GM10266 (cell line): Measurements from ENCODE around the gene PITX2.

Source experiments
- DNase-seq: peaks from one replicate; pipeline ENCODE4 v3.0.0; 2012; ENCODE audit errors: extremely low spot score
- TF ChIP-seq, protein P1 (sequence below): IDR thresholded peaks from 2 replicates; pipeline ENCODE4 v1.5.1; 2012; ENCODE audit warnings: mild to moderate bottlenecking, low read depth; ENCODE audit not compliant: control insufficient read depth, insufficient read depth; ENCODE audit errors: missing control alignments

Gene PITX2

DNA sequence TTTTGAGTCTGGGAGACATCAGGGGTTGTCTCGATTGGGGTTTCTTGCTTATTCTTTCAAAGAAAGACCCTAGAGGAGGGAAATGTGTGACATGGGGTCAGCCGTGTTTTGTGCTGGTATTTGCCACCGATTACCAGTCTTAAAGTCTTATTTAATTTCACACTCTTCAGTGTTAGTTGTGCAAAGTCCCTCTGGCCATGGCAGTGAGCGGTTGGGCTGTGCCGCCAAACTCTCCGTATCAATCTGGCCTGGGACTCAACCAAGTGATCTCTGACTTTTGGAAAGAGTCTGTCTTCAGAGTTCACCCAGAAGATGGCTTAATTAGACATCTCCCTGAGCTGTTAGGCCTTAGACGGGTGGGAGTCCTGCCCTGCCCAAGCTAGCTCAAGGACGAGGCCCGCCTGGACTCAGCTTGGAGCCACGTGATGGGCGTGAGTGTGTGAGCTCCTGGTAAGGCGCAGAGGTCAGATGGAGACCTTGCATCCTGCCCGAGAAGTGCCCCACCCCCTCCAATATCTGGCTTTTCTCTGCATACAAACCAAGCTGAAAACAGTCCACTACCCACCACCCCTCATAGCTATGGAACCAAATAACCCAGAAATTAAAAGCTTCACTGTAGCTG lies 3.8 kb upstream of the PITX2 start:
- DNase-seq, result no peak
- TF ChIP-seq, protein P1, sequence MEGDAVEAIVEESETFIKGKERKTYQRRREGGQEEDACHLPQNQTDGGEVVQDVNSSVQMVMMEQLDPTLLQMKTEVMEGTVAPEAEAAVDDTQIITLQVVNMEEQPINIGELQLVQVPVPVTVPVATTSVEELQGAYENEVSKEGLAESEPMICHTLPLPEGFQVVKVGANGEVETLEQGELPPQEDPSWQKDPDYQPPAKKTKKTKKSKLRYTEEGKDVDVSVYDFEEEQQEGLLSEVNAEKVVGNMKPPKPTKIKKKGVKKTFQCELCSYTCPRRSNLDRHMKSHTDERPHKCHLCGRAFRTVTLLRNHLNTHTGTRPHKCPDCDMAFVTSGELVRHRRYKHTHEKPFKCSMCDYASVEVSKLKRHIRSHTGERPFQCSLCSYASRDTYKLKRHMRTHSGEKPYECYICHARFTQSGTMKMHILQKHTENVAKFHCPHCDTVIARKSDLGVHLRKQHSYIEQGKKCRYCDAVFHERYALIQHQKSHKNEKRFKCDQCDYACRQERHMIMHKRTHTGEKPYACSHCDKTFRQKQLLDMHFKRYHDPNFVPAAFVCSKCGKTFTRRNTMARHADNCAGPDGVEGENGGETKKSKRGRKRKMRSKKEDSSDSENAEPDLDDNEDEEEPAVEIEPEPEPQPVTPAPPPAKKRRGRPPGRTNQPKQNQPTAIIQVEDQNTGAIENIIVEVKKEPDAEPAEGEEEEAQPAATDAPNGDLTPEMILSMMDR, result no peak

GRCh38 chr4:110625576-110626257 lies 2.8 kb upstream of the PITX2 start:
- DNase-seq, result no peak
- TF ChIP-seq, protein P1, result no peak

DNA sequence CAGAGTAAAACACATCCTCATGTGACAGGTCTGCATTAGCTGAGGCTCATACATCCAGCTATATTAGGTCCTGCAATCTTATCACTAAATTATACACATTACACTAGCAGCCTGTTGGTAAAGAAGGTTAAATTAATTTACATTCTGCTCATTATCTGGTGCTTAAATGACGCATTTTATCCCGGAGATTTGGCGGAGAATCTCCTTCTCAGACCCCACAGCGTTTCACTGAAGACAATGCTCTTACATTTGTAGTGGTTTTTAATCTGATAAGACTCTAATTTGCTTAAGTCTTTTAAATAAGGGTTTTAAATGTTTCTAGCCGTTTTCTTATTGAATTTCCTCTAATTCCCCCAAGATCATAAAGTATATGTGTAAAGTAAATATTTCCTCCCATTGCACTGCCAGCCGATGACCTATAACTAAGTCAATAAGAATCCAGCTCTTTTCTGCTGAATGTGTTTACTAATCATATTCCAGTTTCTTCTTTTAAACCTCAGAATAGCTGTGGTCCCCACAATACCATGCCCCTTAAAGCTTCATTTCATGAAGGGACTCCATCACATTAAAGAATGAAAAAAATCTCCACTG lies 2.1 kb upstream of the PITX2 start:
- TF ChIP-seq, protein P1, result no peak
- no peak for DNase-seq

GRCh38 chr4:110624398-110624780 lies 1.5 kb upstream of the PITX2 start:
- TF ChIP-seq, protein P1, result no peak
- DNase-seq, result no peak

GRCh38 chr4:110623718-110624397 lies 981 bp upstream of the PITX2 start:
- TF ChIP-seq, protein P1, result no peak
- no peak for DNase-seq

DNA sequence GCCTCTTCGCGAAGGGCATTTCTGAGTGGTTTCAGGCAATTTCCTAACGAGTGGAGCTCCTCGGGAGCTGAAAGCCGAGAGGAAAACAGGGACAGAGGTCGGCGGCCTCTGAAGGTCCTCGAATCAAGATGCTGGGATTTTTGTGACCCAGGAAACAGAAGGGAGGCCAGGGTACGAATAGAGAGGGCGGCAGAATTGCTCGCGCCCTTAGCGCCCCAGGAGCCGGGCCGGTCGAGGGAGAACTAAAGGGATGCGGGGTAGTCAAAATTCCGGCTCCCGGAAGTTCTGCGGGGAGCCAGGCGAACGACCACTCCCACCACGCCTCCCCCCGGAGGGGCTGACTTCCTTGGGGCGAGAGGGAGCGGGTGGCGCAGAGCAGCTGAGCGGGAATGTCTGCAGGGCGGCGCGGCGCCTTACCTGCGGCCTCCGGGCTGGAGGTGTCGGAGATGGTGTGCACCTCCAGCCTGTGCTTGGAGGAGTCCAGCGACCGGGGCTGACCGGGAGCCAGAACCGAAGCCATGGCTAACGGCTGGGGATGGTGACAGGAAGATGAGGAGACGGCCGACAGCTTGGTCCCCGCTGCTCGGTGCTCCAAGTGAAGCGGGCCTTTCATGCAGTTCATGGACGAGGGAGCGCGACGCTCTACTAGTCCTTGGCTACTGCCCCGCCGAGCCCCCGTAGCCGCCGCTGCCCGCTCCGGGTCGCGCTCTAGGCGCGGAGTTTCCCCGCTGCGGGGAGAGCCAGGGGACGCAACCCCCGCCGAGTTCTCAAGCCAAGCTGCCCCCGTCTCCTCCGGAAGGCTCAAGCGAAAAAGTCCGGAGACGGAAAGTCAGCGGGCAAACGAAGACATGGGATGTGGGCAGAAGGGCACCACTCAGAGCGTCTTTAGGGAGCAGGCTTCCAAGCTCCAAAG lies 782 bp downstream of the PITX2 start:
- no peak for DNase-seq
- TF ChIP-seq, protein P1, result no peak
